RWPE1 (cell line): ENCODE data around the gene MYO5B.

Experiments
- CTCF ChIA-PET: fragments of 350-600 bp; sonication (Branson Sonifier 250); formaldehyde crosslinking; extraction: SDS; loops from one replicate; lab custom pipeline; 2021; lab: Yijun Ruan, JAX
- POLR2A ChIA-PET: fragments of 400-600 bp; formaldehyde crosslinking; extraction: SDS; loops from one replicate; lab custom pipeline; 2020; ENCODE audit warnings: antibody characterized with exemption; ENCODE audit not compliant: low non-redundant PET; lab: Yijun Ruan, JAX
- DNase-seq: peaks from one replicate; pipeline ENCODE4 v3.0.0; 2012; ENCODE audit warnings: low spot score
- H3K27ac ChIP-seq: fragments of 450-650 bp; 2 replicates; pipeline ENCODE4 v1.5.1; 2017
- TF ChIP-seq, protein P1 (sequence below): fragments of 450-650 bp; conservative IDR thresholded peaks from 2 replicates; pipeline ENCODE4 v1.5.1; 2017; ENCODE audit warnings: low read depth, mild to moderate bottlenecking

Gene MYO5B

DNA sequence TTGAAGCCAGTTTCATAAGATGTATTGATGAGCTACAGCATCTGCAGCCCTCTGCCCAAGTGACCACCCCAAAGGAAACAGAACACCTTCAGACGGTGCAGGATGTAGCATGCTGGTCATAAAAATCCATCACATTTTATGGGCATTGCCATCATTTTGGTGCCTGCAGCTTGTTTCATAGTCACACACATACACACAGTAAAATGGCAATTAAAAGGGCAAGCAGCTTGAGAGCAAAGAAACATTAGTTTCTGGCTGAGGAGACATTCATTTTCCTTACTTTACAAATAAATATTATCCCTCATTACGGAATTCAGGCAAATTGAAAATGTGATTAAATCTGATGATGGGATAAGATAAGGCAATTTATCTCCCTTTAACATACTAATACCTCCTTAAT is 13.4 kb downstream of the MYO5B start:
- ChIA-PET POLR2A (no interaction called here), CTCF (no interaction called here)
- DNase-seq = no peak
- TF ChIP-seq, protein P1, sequence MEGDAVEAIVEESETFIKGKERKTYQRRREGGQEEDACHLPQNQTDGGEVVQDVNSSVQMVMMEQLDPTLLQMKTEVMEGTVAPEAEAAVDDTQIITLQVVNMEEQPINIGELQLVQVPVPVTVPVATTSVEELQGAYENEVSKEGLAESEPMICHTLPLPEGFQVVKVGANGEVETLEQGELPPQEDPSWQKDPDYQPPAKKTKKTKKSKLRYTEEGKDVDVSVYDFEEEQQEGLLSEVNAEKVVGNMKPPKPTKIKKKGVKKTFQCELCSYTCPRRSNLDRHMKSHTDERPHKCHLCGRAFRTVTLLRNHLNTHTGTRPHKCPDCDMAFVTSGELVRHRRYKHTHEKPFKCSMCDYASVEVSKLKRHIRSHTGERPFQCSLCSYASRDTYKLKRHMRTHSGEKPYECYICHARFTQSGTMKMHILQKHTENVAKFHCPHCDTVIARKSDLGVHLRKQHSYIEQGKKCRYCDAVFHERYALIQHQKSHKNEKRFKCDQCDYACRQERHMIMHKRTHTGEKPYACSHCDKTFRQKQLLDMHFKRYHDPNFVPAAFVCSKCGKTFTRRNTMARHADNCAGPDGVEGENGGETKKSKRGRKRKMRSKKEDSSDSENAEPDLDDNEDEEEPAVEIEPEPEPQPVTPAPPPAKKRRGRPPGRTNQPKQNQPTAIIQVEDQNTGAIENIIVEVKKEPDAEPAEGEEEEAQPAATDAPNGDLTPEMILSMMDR = no peak
- no peak overlapping the region for H3K27ac ChIP-seq

GRCh38 chr18:50179465-50179864 is 15.5 kb downstream of the MYO5B start:
- ChIA-PET POLR2A (no interaction called here), CTCF (no interaction called here)
- TF ChIP-seq, protein P1 = no peak
- no peak for DNase-seq
- H3K27ac ChIP-seq = no peak overlapping the region

DNA sequence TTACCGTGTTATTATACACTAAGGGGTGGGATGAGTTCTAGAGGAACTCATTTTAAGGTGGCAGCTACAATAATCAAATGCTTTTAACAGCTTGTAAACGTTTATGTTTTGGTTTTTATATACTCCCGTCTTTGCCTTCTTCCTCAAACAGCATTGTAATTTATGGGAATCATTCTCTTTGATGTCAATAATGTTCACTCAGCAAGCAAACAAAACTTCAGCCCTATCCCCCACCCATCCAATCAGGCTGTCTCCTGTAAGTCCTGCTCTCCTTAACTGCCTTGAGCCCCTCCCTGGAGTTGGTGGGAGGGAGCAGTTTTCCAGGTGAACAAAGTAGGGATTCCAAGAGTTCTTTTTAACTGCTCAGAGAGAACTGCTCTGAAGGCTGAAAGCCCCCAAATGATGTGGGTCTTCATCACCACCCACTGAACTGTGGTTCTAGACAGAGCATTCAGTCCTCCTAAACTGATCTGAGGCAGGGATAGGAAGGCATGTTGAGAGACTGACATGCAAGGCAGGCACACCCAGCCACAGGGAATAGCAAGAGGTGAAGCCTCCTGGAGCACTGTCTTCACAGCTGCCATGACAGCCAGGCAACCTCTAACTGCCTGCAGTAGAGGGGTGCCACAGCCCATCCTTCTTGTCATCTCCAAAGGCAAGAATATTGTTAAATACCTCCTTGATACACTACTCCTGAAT is 17.5 kb downstream of the MYO5B start:
- ChIA-PET POLR2A (no interaction called here), CTCF (no interaction called here)
- H3K27ac ChIP-seq = no peak overlapping the region
- DNase-seq = no peak
- TF ChIP-seq, protein P1 = no peak

DNA sequence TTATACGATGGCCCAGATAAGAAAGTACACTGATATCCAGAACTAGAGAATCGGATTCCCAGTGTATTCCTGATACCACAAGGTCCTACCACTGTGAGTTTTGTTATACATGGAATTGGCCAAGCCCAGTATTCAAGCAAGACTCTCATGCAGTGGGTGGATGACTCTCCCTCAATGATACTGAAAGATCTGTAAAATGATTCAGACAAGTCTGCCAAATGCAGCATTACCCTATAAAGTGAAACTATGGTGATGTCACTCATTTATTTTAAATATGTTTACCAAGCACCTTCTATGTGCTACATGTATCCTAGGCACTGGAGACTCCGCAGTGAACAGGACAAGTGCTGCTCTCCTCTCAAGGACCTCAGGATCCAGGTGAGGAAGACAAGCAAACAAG is 22.6 kb downstream of the MYO5B start:
- ChIA-PET POLR2A (no interaction called here), CTCF (no interaction called here)

DNA sequence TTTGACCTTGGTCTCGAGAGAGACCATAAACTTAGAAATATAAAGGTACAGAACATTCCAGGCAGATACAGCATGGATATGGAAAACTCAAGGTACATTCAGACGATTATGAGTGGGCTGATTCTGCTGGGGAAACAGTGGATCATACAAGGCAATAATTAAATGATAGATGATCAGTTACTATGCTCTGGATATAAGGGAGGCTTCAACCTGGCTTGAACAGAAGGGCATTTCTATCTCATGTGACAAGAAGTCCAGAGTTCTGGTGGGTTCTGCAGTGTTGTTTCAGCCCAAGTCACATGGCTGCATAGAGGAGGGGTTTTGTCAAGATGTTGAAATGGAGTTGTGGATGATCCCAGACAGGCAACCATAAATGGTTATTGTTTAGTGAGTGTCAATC is 23.5 kb downstream of the MYO5B start:
- no peak overlapping the region for H3K27ac ChIP-seq
- DNase-seq = no peak
- TF ChIP-seq, protein P1 = no peak
- POLR2A ChIA-PET = no interaction called here
- CTCF ChIA-PET = no interaction called here

More for the DNA sequence above, 22.6 kb downstream of the MYO5B start:
- TF ChIP-seq, protein P1 = no peak
- H3K27ac ChIP-seq = no peak overlapping the region
- DNase-seq = no peak

- no peak overlapping the region for H3K27ac ChIP-seq
- POLR2A ChIA-PET = no interaction called here
- no peak for DNase-seq
- TF ChIP-seq, protein P1 = no peak
- CTCF ChIA-PET = no interaction called here
Observed at GRCh38 chr18:50170004-50170403, 24.9 kb downstream of the MYO5B start.
